K562 (cell line): Measurements from ENCODE around the gene SLC2A4. TPM values are rescaled to one million over a fixed set of nuclear protein-coding genes. Genes with fewer than 3 reads are reported as not detected.
A peak's percentile ranks its signal among the peaks of the same experiment; 100 is the strongest.

ENCODE experiments used
- ARID2 ChIP-seq: fragments of 450-650 bp; IDR thresholded peaks from 2 replicates; pipeline ENCODE4 v1.6.1; 2017; ENCODE audit warnings: antibody characterized with exemption, mild to moderate bottlenecking
- BHLHE40 ChIP-seq: IDR thresholded peaks from 2 replicates; pipeline ENCODE4 v1.6.1; 2011; ENCODE audit warnings: low read length, improper control_type of control experiment
- CAMTA2 ChIP-seq: fragments of 250-450 bp; sonication (Bioruptor Pico); conservative IDR thresholded peaks from 2 replicates; pipeline ENCODE4 v1.5.1; 2022
- CHAMP1 ChIP-seq: fragments of 450-650 bp; IDR thresholded peaks from 2 replicates; pipeline ENCODE4 v1.6.1; 2016; ENCODE audit warnings: mild to moderate bottlenecking
- FIP1L1 ChIP-seq: fragments of 200-400 bp; formaldehyde crosslinking; IDR thresholded peaks from 2 replicates; pipeline ENCODE4 v1.6.1; 2018; ENCODE audit warnings: mild to moderate bottlenecking, low read depth, low read length; ENCODE audit not compliant: poor library complexity, severe bottlenecking
- HEY1 ChIP-seq: fragments of 250-450 bp; sonication (Bioruptor Pico); IDR thresholded peaks from 2 replicates; pipeline ENCODE4 v1.5.0; 2020; ENCODE audit warnings: mild to moderate bottlenecking, moderate library complexity, borderline replicate concordance
- ID3 ChIP-seq, 2 experiments: fragments of 250-450 bp in 1 of 2; fragments of 450-650 bp in 1 of 2; sonication (Bioruptor Pico) in 1 of 2; IDR thresholded peaks; 2 replicates each; pipeline versions ENCODE4 v1.6.1 to v1.8.0; 2016 to 2021; ENCODE audit warnings: mild to moderate bottlenecking in 2 of 2, moderate library complexity in 2 of 2, missing compliant biosample characterization in 1 of 2, missing genetic modification characterization in 1 of 2
- MAX ChIP-seq: sonication (generic); formaldehyde crosslinking; IDR thresholded peaks from 2 replicates; pipeline ENCODE4 v1.9.0; 2022; ENCODE audit warnings: mild to moderate bottlenecking, missing genetic modification reagents
- NCOA2 ChIP-seq, 2 experiments: fragments of 450-650 bp; IDR thresholded peaks; 2 replicates each; pipeline ENCODE4 v1.6.1; 2018; ENCODE audit warnings: mild to moderate bottlenecking in 2 of 2, moderate library complexity in 1 of 2; ENCODE audit not compliant: partially characterized antibody in 2 of 2
- PCBP2 ChIP-seq: fragments of 200-400 bp; formaldehyde crosslinking; IDR thresholded peaks from 2 replicates; pipeline ENCODE4 v1.6.1; 2018; ENCODE audit warnings: low read length, low read depth, mild to moderate bottlenecking, moderate library complexity; ENCODE audit not compliant: poor library complexity, severe bottlenecking
- POLR3G ChIP-seq: IDR thresholded peaks from 2 replicates; pipeline ENCODE4 v1.6.1; 2011; ENCODE audit not compliant: insufficient read length, insufficient replicate concordance; ENCODE audit errors: extremely low read depth
- RCOR1 ChIP-seq, 2 experiments: IDR thresholded peaks; 2 replicates each; pipeline ENCODE4 v1.6.1; 2012; ENCODE audit warnings: low read depth in 2 of 2, low read length in 2 of 2, borderline replicate concordance in 1 of 2, improper control_type of control experiment in 1 of 2
- SAP30 ChIP-seq: fragments of 200-600 bp; sonication (generic); IDR thresholded peaks from 2 replicates; pipeline ENCODE4 v1.6.1; 2012; ENCODE audit warnings: borderline replicate concordance, low read depth, mild to moderate bottlenecking, moderate library complexity, low read length, control low read depth, inconsistent platforms; ENCODE audit not compliant: insufficient read depth, poor library complexity, severe bottlenecking
- SMAD1 ChIP-seq: fragments of 150-350 bp; IDR thresholded peaks from 2 replicates; pipeline ENCODE4 v1.6.1; 2014; ENCODE audit warnings: low read length, low read depth; ENCODE audit not compliant: partially characterized antibody
- SREBF1 ChIP-seq: fragments of 150-350 bp; IDR thresholded peaks from 2 replicates; pipeline ENCODE4 v1.6.1; 2014; ENCODE audit warnings: antibody characterized with exemption, low read depth, low read length, borderline replicate concordance
- TCF3 ChIP-seq: sonication (generic); formaldehyde crosslinking; IDR thresholded peaks from 2 replicates; pipeline ENCODE4 v1.4.0; 2020; ENCODE audit warnings: mild to moderate bottlenecking, missing genetic modification reagents
- THAP7 ChIP-seq: fragments of 250-450 bp; sonication (Bioruptor Pico); IDR thresholded peaks from 2 replicates; pipeline ENCODE4 v1.5.0; 2021
- TRIM24 ChIP-seq, 2 experiments: fragments of 450-650 bp; IDR thresholded peaks; 2 replicates each; pipeline ENCODE4 v1.6.1; 2016
- VEZF1 ChIP-seq: fragments of 200-800 bp; sonication (Bioruptor generic); IDR thresholded peaks from 2 replicates; pipeline ENCODE4 v1.6.1; 2017; ENCODE audit warnings: missing genetic modification characterization, missing compliant biosample characterization
- ZBTB26 ChIP-seq: fragments of 450-650 bp; formaldehyde crosslinking; IDR thresholded peaks from 2 replicates; pipeline ENCODE4 v1.4.0; 2022; ENCODE audit warnings: missing genetic modification characterization
- ZNF253 ChIP-seq: fragments of 250-450 bp; sonication (Bioruptor Pico); conservative IDR thresholded peaks from 2 replicates; pipeline ENCODE4 v1.6.1; 2021; ENCODE audit warnings: mild to moderate bottlenecking
- polyA plus RNA-seq, 8 experiments: library from polyadenylated mRNA; depleted of rRNA in 4 of 8; stranded (reverse) in 5 of 8; unstranded in 3 of 8; fragments of >200 nt; fragmentation: Nextera tagmentation in 2 of 8; fragmentation: Illumina TruSeq in 1 of 8; extraction: Ambion mirVana in 2 of 8; extraction: Trizol in 1 of 8; gene quantifications; 2 replicates each; pipeline versions ENCODE4 v1.2.1 to v1.2.3, GENCODE V29; 2011 to 2014; ENCODE audit warnings: inconsistent platforms in 1 of 8, missing spikeins in 1 of 8
- total RNA-seq, 7 experiments: library from RNA; depleted of rRNA in 6 of 7; stranded (reverse); fragments of >200 nt in 6 of 7; fragmentation: Illumina TruSeq in 2 of 7; extraction: Trizol in 2 of 7; gene quantifications; 2 replicates each; pipeline versions ENCODE4 v1.2.1 to v1.2.3, GENCODE V29; 2011 to 2021; ENCODE audit warnings: low replicate concordance in 1 of 7

SLC2A4 gene
- total and polyA plus RNA-seq, 9 of the 15 experiments (the other 6 are each of a cell fraction or from before 2014, with no cell fraction given) = 0.74 to 3.5 (median 1.6) TPM

- TF ChIP-seq SAP30 = no peak
- TF ChIP-seq NCOA2 (IDR thresholded peaks at IDR 0.05; ENCODE audit: partially characterized antibody in 2 of 2) = no peak
- TF ChIP-seq ID3 (CRISPR knock-in tag; IDR thresholded peaks at IDR 0.05) = no peak
- TF ChIP-seq ID3 (tag; IDR thresholded peaks at IDR 0.05) = no peak
- peak; percentile 55 for TF ChIP-seq TCF3 (CRISPR knock-in tag)
- no peak for TF ChIP-seq SMAD1
- no peak for TF ChIP-seq TRIM24 (IDR thresholded peaks at IDR 0.05)
- TF ChIP-seq POLR3G = no peak
- no peak for TF ChIP-seq ZBTB26 (CRISPR knock-in tag)
- no peak for TF ChIP-seq PCBP2
- TF ChIP-seq BHLHE40 = peak; percentile 51
- peak; percentile 25; the same call in 1 of the 2 replicates for TF ChIP-seq VEZF1 (CRISPR knock-in tag)
- TF ChIP-seq MAX (CRISPR knock-in tag) = peak; percentile 72
- TF ChIP-seq RCOR1 (IDR thresholded peaks at IDR 0.05; ENCODE audit: borderline replicate concordance in 1 of 2, low read depth in 2 of 2, low read length in 2 of 2) = no peak
- TF ChIP-seq SREBF1 = no peak
- TF ChIP-seq FIP1L1 = no peak
- TF ChIP-seq HEY1 (CRISPR knock-in tag) = no peak
- TF ChIP-seq ARID2 = no peak
- no peak for TF ChIP-seq CHAMP1
- TF ChIP-seq ZNF253 (CRISPR knock-in tag) = no peak
- no peak for TF ChIP-seq THAP7 (CRISPR knock-in tag)
- TF ChIP-seq CAMTA2 = no peak
Observed at GRCh38 chr17:7293159-7293558, 11.6 kb downstream of the SLC2A4 start (continued).
